HG02885 (cell line): Measurements from ENCODE around the gene RPRML.
"Not testable (repeated sequence)": the region's sequence is repeated elsewhere in the genome, so short reads cannot be mapped to it uniquely, and the experiment has no call there.

ENCODE experiments used
- ATAC-seq: cut with Tn5 transposase; IDR thresholded peaks from one replicate; pipeline ENCODE4 v1.9.1; 2021; ENCODE audit warnings: mild to moderate bottlenecking; ENCODE audit not compliant: unreplicated experiment, poor library complexity

RPRML gene

GRCh38 chr17:46977348-46977747 is 1.7 kb downstream of the RPRML start:
- ATAC-seq = no peak

- no peak for ATAC-seq
Measured at GRCh38 chr17:46976626-46977270, 2.3 kb downstream of the RPRML start.

- ATAC-seq = no peak
Measured at GRCh38 chr17:46975287-46975686, 3.8 kb downstream of the RPRML start.

GRCh38 chr17:46974086-46974485 is 5.0 kb downstream of the RPRML start:
- ATAC-seq = no peak

GRCh38 chr17:46972346-46972745 is 6.7 kb downstream of the RPRML start:
- ATAC-seq = no peak

- ATAC-seq = no peak
Measured at GRCh38 chr17:46971647-46972300, 7.3 kb downstream of the RPRML start.

GRCh38 chr17:46968896-46969295 is 10.2 kb downstream of the RPRML start:
- no peak for ATAC-seq

- no peak for ATAC-seq
Measured at GRCh38 chr17:46968224-46968834, 10.7 kb downstream of the RPRML start.

GRCh38 chr17:46964315-46965265 is 14.5 kb downstream of the RPRML start:
- no peak for ATAC-seq

- ATAC-seq = no peak
Measured at GRCh38 chr17:46963571-46963970, 15.5 kb downstream of the RPRML start.

- no peak for ATAC-seq
Measured at GRCh38 chr17:46962374-46962790, 16.7 kb downstream of the RPRML start.

- ATAC-seq = no peak
Measured at GRCh38 chr17:46960152-46960551, 18.9 kb downstream of the RPRML start.

GRCh38 chr17:46958041-46958591 is 20.9 kb downstream of the RPRML start:
- ATAC-seq = no peak

- ATAC-seq = not testable (repeated sequence)
Measured at GRCh38 chr17:46953191-46953590, 25.9 kb downstream of the RPRML start.

GRCh38 chr17:46952115-46952514 is 26.9 kb downstream of the RPRML start:
- no peak for ATAC-seq

- no peak for ATAC-seq
Measured at GRCh38 chr17:46951706-46952105, 27.3 kb downstream of the RPRML start.

- no peak for ATAC-seq
Measured at GRCh38 chr17:46950997-46951621, 27.9 kb downstream of the RPRML start.

- ATAC-seq = no peak
Measured at GRCh38 chr17:46950342-46950996, 28.6 kb downstream of the RPRML start.
